CD8-positive, alpha-beta memory T cell (primary cell): ENCODE measurements around the gene FAM9B. TPM values are rescaled to one million over a fixed set of nuclear protein-coding genes. Genes with fewer than 3 reads are reported as not detected.

Experiments
- polyA plus RNA-seq: library from polyadenylated mRNA; unstranded; fragments of 300-500 nt; fragmentation: Illumina TruSeq; gene quantifications from one replicate; pipeline ENCODE4 v1.2.3, GENCODE V29; 2021
- total RNA-seq, 2 experiments: library from RNA; stranded (reverse); gene quantifications; one replicate each; pipeline ENCODE4 v1.2.3, GENCODE V29; 2021

The FAM9B gene
- total and polyA plus RNA-seq, 3 experiments from 2014 or later: not detected

Other genes starting within 250 kb of the FAM9B start
- gene FAM9A, start 232.7 kb downstream of the FAM9B start, total RNA-seq: not detected
- gene FAM9A, start 232.7 kb downstream of the FAM9B start, polyA plus RNA-seq: not detected